Gastroesophageal sphincter (tissue), 3 donors: ENCODE results near the gene GFI1.

ENCODE experiments used
- CTCF ChIP-seq, 4 experiments: fragments of 200-600 bp in 2 of 4; fragments of 450-650 bp in 2 of 4; sonication (generic) in 1 of 4; IDR thresholded peaks; one replicate each; pipeline ENCODE4 v1.5.1; 2017 to 2019; ENCODE audit warnings: antibody characterized with exemption in 4 of 4, mild to moderate bottlenecking in 2 of 4, moderate library complexity in 2 of 4
- POLR2A ChIP-seq, 2 donors: fragments of 450-650 bp; IDR thresholded peaks; one replicate each; pipeline ENCODE4 v1.6.1; 2017; ENCODE audit warnings: antibody characterized with exemption in 2 of 2, mild to moderate bottlenecking in 2 of 2, moderate library complexity in 1 of 2
- POLR2AphosphoS5 ChIP-seq: sonication (generic); formaldehyde crosslinking; IDR thresholded peaks from one replicate; pipeline ENCODE4 v1.6.1; 2017; ENCODE audit warnings: antibody characterized with exemption

DNA sequence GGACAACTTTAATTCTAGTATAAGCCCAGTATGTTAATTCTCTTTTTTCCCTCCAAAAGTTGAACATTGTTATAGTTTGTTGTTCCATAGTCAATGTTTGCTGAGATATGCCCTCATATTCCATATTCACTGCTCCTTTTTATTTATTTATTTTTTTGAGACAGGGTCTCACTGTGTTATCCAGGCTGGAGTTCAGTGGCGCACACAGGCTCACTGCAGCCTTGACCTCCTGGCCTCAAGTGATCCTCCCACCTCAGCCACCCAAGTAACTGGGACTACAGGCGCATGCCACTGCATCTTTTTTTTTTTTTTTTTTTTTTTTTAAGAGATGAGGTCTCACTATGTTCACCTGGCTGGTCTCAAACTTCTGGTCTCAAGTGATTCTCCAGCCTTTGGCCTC lies 38.7 kb downstream of the GFI1 start:
- no peak for TF ChIP-seq POLR2A (IDR thresholded peaks at IDR 0.05)
- TF ChIP-seq CTCF (IDR thresholded peaks at IDR 0.05) = no peak
- no peak for TF ChIP-seq POLR2AphosphoS5
